Endothelial cell of umbilical vein (primary cell): ENCODE measurements around the gene BIN1. TPM values are rescaled to one million over a fixed set of nuclear protein-coding genes. Genes with fewer than 3 reads are reported as not detected.

Experiments used
- BruUV-seq: library from RNA; stranded (reverse); fragments of 400-500 nt; replicated peaks from 2 replicates; lab custom pipeline; 2021; lab: Mats Ljungman, UMichigan
- CTCF ChIA-PET: fragments of 300-600, 350-600 bp; sonication (Branson Sonifier 250); formaldehyde crosslinking; loops from one replicate; lab custom pipeline; 2021; ENCODE audit warnings: antibody characterized with exemption, inconsistent platforms; lab: Charles Lee
- POLR2A ChIA-PET: fragments of 300-600, 350-600 bp; sonication (Branson Sonifier 250); formaldehyde crosslinking; loops from one replicate; lab custom pipeline; 2021; ENCODE audit warnings: antibody characterized with exemption, inconsistent platforms; lab: Charles Lee
- DNase-seq: peaks from one replicate; pipeline ENCODE4 v3.0.0-alpha.2; 2011; ENCODE audit warnings: low read depth, low spot score
- FAIRE-seq: peaks from 2 replicates; lab custom pipeline; 2011; peaks lifted over from hg19 to GRCh38; lab: Jason Lieb, UNC
- H2AFZ ChIP-seq: 2 replicates; pipeline ENCODE4 v1.6.0; 2012; ENCODE audit warnings: low read depth, low read length, control low read depth, inconsistent platforms
- H3K27ac ChIP-seq: 2 replicates; pipeline ENCODE4 v1.5.1; 2011; ENCODE audit warnings: low read depth, mild to moderate bottlenecking, control low read depth, low read length, moderate library complexity; ENCODE audit not compliant: insufficient read depth
- H3K27me3 ChIP-seq, 2 experiments: 2 replicates each; pipeline versions ENCODE4 v1.6.0 to v1.6.1; 2011; ENCODE audit warnings: low read length in 2 of 2, mixed read lengths in 1 of 2; ENCODE audit not compliant: control insufficient read depth in 2 of 2, insufficient read depth in 2 of 2
- H3K36me3 ChIP-seq, 2 experiments: 2 replicates in 1 of 2; 3 replicates in 1 of 2; pipeline ENCODE4 v1.5.1; 2011; ENCODE audit warnings: low read length in 2 of 2, mild to moderate bottlenecking in 1 of 2, moderate library complexity in 1 of 2; ENCODE audit not compliant: control insufficient read depth in 2 of 2, insufficient read depth in 2 of 2; ENCODE audit errors: extremely low read depth in 1 of 2
- H3K4me1 ChIP-seq: 3 replicates; pipeline ENCODE4 v1.5.1; 2011; ENCODE audit warnings: mild to moderate bottlenecking, low read length; ENCODE audit not compliant: control insufficient read depth, insufficient read depth; ENCODE audit errors: extremely low read depth
- H3K4me2 ChIP-seq: 2 replicates; pipeline ENCODE4 v1.6.1; 2011; ENCODE audit warnings: low read length, control low read depth, mixed read lengths; ENCODE audit not compliant: insufficient read depth
- H3K4me3 ChIP-seq, 3 experiments: fragments of 200-600 bp in 1 of 3; sonication (generic), shearing (Covaris generic) in 1 of 3; replicated peaks in 1 of 3; 2 replicates each; pipeline ENCODE4 v1.5.1; 2011 to 2016; ENCODE audit warnings: control low read depth in 3 of 3, low read length in 3 of 3, mild to moderate bottlenecking in 2 of 3, inconsistent platforms in 1 of 3, low read depth in 1 of 3, moderate library complexity in 1 of 3; ENCODE audit not compliant: insufficient read depth in 1 of 3
- H3K79me2 ChIP-seq: 2 replicates; pipeline ENCODE4 v1.6.0; 2012; ENCODE audit warnings: low read length, inconsistent platforms; ENCODE audit not compliant: control insufficient read depth, insufficient read depth
- H3K9ac ChIP-seq: replicated peaks from 2 replicates; pipeline ENCODE3; 2011; ENCODE audit warnings: low read length, control low read depth; ENCODE audit not compliant: insufficient read depth; ENCODE audit errors: extremely low read depth
- H3K9me1 ChIP-seq: replicated peaks from 3 replicates; pipeline ENCODE4 v1.6.0; 2011; ENCODE audit warnings: mild to moderate bottlenecking, low read length; ENCODE audit not compliant: control insufficient read depth, insufficient read depth; ENCODE audit errors: extremely low read depth
- H3K9me3 ChIP-seq: replicated peaks from 2 replicates; pipeline ENCODE4 v1.5.1; 2012; ENCODE audit warnings: low read length, inconsistent platforms; ENCODE audit not compliant: control insufficient read depth, insufficient read depth
- H4K20me1 ChIP-seq: replicated peaks from 2 replicates; pipeline ENCODE3; 2011; ENCODE audit warnings: mild to moderate bottlenecking, low read length; ENCODE audit not compliant: control insufficient read depth, insufficient read depth; ENCODE audit errors: extremely low read depth
- CTCF ChIP-seq, 2 donors: IDR thresholded peaks; 1 replicate in 1 of 2; 2 replicates in 1 of 2; pipeline ENCODE4 v1.5.1; 2011; ENCODE audit warnings: low read length in 2 of 2, mild to moderate bottlenecking in 2 of 2, moderate library complexity in 2 of 2, control low read depth in 1 of 2, inconsistent platforms in 1 of 2, low read depth in 1 of 2; ENCODE audit not compliant: insufficient read depth in 1 of 2; ENCODE audit errors: extremely low read depth in 1 of 2
- EZH2 ChIP-seq: IDR thresholded peaks from 2 replicates; pipeline ENCODE4 v1.6.1; 2012; ENCODE audit warnings: borderline replicate concordance, low read depth, mild to moderate bottlenecking, moderate library complexity, low read length, inconsistent platforms; ENCODE audit not compliant: severe bottlenecking
- GATA2 ChIP-seq: IDR thresholded peaks from 2 replicates; pipeline ENCODE4 v1.7.0; 2011; ENCODE audit warnings: low read depth, mild to moderate bottlenecking, moderate library complexity, mixed read lengths, low read length; ENCODE audit not compliant: insufficient read length, insufficient read depth
- JUN ChIP-seq: IDR thresholded peaks from 2 replicates; pipeline ENCODE4 v1.6.1; 2011; ENCODE audit warnings: borderline replicate concordance, low read depth; ENCODE audit not compliant: insufficient read length, insufficient read depth
- MAX ChIP-seq: IDR thresholded peaks from 2 replicates; pipeline ENCODE4 v1.6.1; 2011; ENCODE audit not compliant: insufficient read depth, insufficient read length
- POLR2A ChIP-seq: IDR thresholded peaks from 2 replicates; pipeline ENCODE4 v1.6.1; 2012; ENCODE audit warnings: low read depth, mild to moderate bottlenecking, control low read depth, low read length
- POLR2AphosphoS5 ChIP-seq: IDR thresholded peaks from 2 replicates; pipeline ENCODE4 v1.6.1; 2012; ENCODE audit warnings: low read depth, mild to moderate bottlenecking, control low read depth, low read length, moderate library complexity; ENCODE audit not compliant: insufficient read depth
- dilution Hi-C: fragments of 300-500 bp; cut with MboI; formaldehyde crosslinking; loops from one replicate; pipeline ENCODE4 v1.15.0; 2019; ENCODE audit warnings: low sequenced_read_pairs; ENCODE audit not compliant: extremely low pct_ligation_motif_present
- intact Hi-C: fragments of 100-400 bp; cut with micrococcal nuclease; formaldehyde crosslinking; loops from one replicate; pipeline ENCODE4 v1.10.0; 2022
- polyA plus RNA-seq, 4 experiments: library from polyadenylated mRNA; depleted of rRNA in 3 of 4; stranded (reverse) in 3 of 4; unstranded in 1 of 4; fragments of >200 nt; gene quantifications; 2 replicates each; pipeline versions ENCODE4 v1.2.1 to v1.2.3, GENCODE V29; 2011 to 2012; ENCODE audit warnings: missing spikeins in 1 of 4
- total RNA-seq: library from RNA; stranded (reverse); gene quantifications from 2 replicates; pipeline ENCODE4 v1.2.3, GENCODE V29; 2021

BIN1 gene
- total and polyA plus RNA-seq, 2 donors (not counting 3 experiments of a cell fraction or from before 2014, with no cell fraction given), result 26.3 to 36.9 TPM

DNA sequence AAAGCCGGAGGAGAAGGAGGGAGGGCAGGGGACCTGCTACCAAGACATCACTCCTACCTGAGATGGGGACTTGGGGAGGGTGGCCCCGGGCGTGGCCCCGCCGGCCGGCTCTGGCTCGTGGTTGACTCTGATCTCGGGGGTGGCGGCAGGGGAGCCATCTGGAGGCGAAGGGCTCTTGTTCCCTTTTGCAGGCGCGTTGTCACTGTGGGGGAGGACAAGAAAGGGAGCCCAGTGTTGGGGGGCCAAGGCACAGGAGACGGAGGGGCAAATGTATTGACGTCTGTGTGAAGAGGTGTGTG is 48.1 kb downstream of the BIN1 start:
- Histone ChIP-seq H3K36me3 (no peaks in the 10 kb centered on the region), H3K9me3 (no peaks in the 10 kb centered on the region), H3K4me3 (no peak overlapping the region), H3K4me1 (peaks cover 34% of the 10 kb centered on the region), H3K27me3 (no peaks in the 10 kb centered on the region), H4K20me1 (no peaks in the 10 kb centered on the region), H3K27ac (no peak overlapping the region), H3K9ac (no peak overlapping the region), H3K4me2 (no peak overlapping the region), H2AFZ (no peak overlapping the region), H3K79me2 (no peaks in the 10 kb centered on the region), H3K9me1 (no peaks in the 10 kb centered on the region)
- TF ChIP-seq JUN, result no peak
- TF ChIP-seq EZH2, result no peak
- TF ChIP-seq CTCF (IDR thresholded peaks at IDR 0.05; ENCODE audit: extremely low read depth in 1 of 2, insufficient read depth in 1 of 2, low read depth in 1 of 2, low read length in 2 of 2), result no peak
- TF ChIP-seq POLR2AphosphoS5, result no peak
- ChIA-PET CTCF (no interaction called here), POLR2A (no interaction called here)
- dilution Hi-C loops, result no loop called here
- no TSS peak for BruUV-seq
- DNase-seq (no peak), FAIRE-seq (no peak)
- intact Hi-C loops, result no loop called here

- Histone ChIP-seq H2AFZ (no peak overlapping the region), H4K20me1 (no peaks in the 10 kb centered on the region), H3K27me3 (no peaks in the 10 kb centered on the region), H3K4me3 (no peak overlapping the region), H3K9ac (no peak overlapping the region), H3K27ac (no peak overlapping the region), H3K79me2 (no peaks in the 10 kb centered on the region), H3K4me1 (peaks cover 29% of the 10 kb centered on the region), H3K9me3 (no peaks in the 10 kb centered on the region), H3K9me1 (no peaks in the 10 kb centered on the region), H3K4me2 (no peak overlapping the region), H3K36me3 (no peaks in the 10 kb centered on the region)
- no peak for DNase-seq
- no TSS peak for BruUV-seq
- FAIRE-seq, result no peak
- dilution Hi-C loops, result no loop called here
- intact Hi-C loops, result no loop called here
- ChIA-PET CTCF (no interaction called here), POLR2A (no interaction called here)
- no peak for TF ChIP-seq MAX
- no peak for TF ChIP-seq JUN
- TF ChIP-seq POLR2A, result no peak
- TF ChIP-seq GATA2, result no peak
- no peak for TF ChIP-seq POLR2AphosphoS5
Measured at GRCh38 chr2:127058246-127058953, 48.6 kb downstream of the BIN1 start.
